ENCODE data around the gene MEIOSIN.

GRCh38 chr19:45773384-45773783 lies 40.1 kb downstream of the MEIOSIN start:
- TF ChIP-seq CTCF (IDR thresholded peaks at IDR 0.05; ENCODE audit: low read depth, low read length) (no peak), EZH2phosphoT487 (IDR thresholded peaks at IDR 0.05; ENCODE audit: low read depth) (no peak)
